GM12873 (cell line): Measurements from ENCODE around the gene KLHL18.

Experiments
- CTCF ChIP-seq: IDR thresholded peaks from 2 replicates; pipeline ENCODE4 v1.5.1; 2012; ENCODE audit warnings: low read depth, mild to moderate bottlenecking, moderate library complexity, low read length, control low read depth; ENCODE audit not compliant: insufficient read depth; ENCODE audit errors: missing control alignments

KLHL18 gene

GRCh38 chr3:47282424-47283192 is at the start of gene KLHL18, which contains the start of gene KIF9:
TSS of gene KLHL18 (plus strand) at chr3:47282944. CDS start at chr3:47282966, 22 bp downstream.
TSS of gene KIF9 (minus strand) at chr3:47282799. CDS start at chr3:47277374, 5,425 bp downstream.
- peak; percentile 3 for TF ChIP-seq CTCF

- no peak for TF ChIP-seq CTCF
Observed at GRCh38 chr3:47238017-47238416, 44.7 kb upstream of the KLHL18 start.

GRCh38 chr3:47239929-47240328 is 42.8 kb upstream of the KLHL18 start:
- TF ChIP-seq CTCF = no peak

GRCh38 chr3:47243419-47244147 is 39.2 kb upstream of the KLHL18 start:
- TF ChIP-seq CTCF = peak; percentile 34

GRCh38 chr3:47244531-47245100 is 38.1 kb upstream of the KLHL18 start:
- TF ChIP-seq CTCF = no peak

GRCh38 chr3:47245271-47245670 is 37.5 kb upstream of the KLHL18 start:
- no peak for TF ChIP-seq CTCF
